NCI-H187 treated with DMSO at 0.1 percent for 48 hours (cell line): ENCODE results near the gene DTD2.
"Not testable (repeated sequence)": the region's sequence is repeated elsewhere in the genome, so short reads cannot be mapped to it uniquely, and the experiment has no call there.

ENCODE experiments used
- DNase-seq: peaks from one replicate; lab custom pipeline; 2025; lab: John Stamatoyannopoulos, UW

Gene DTD2

GRCh38 chr14:31441273-31442111, 15.8 kb downstream of the DTD2 start:
- no peak for DNase-seq

- DNase-seq, result no peak
Measured at GRCh38 chr14:31440280-31440679, 17.0 kb downstream of the DTD2 start.

GRCh38 chr14:31439561-31439960, 17.7 kb downstream of the DTD2 start:
- no peak for DNase-seq

- not testable (repeated sequence) for DNase-seq
Measured at GRCh38 chr14:31437045-31437691, 20.1 kb downstream of the DTD2 start.

GRCh38 chr14:31435276-31435675, 22.0 kb downstream of the DTD2 start:
- no peak for DNase-seq

GRCh38 chr14:31430634-31431264, 26.6 kb downstream of the DTD2 start:
- DNase-seq, result no peak

- no peak for DNase-seq
Measured at GRCh38 chr14:31429791-31430190, 27.5 kb downstream of the DTD2 start.

GRCh38 chr14:31428011-31428410, 29.3 kb downstream of the DTD2 start:
- DNase-seq, result no peak

GRCh38 chr14:31426663-31427062, 30.6 kb downstream of the DTD2 start:
- no peak for DNase-seq

- no peak for DNase-seq
Measured at GRCh38 chr14:31425905-31426304, 31.4 kb downstream of the DTD2 start.

- no peak for DNase-seq
Measured at GRCh38 chr14:31421200-31421599, 36.1 kb downstream of the DTD2 start.

GRCh38 chr14:31420319-31421111, 36.8 kb downstream of the DTD2 start, which contains the start of gene HEATR5A:
Gene HEATR5A (minus strand): TSS chr14:31420550. CDS start chr14:31402975, 17,575 bp downstream.
- peak; percentile 47 for DNase-seq

- DNase-seq, result no peak
Measured at GRCh38 chr14:31419967-31420318, 37.4 kb downstream of the DTD2 start.

GRCh38 chr14:31419179-31419966, 37.9 kb downstream of the DTD2 start:
- DNase-seq, result no peak

GRCh38 chr14:31418440-31418839, 38.9 kb downstream of the DTD2 start:
- DNase-seq, result no peak

- DNase-seq, result no peak
Measured at GRCh38 chr14:31414190-31414833, 43.0 kb downstream of the DTD2 start.

- DNase-seq, result no peak
Measured at GRCh38 chr14:31411218-31411727, 46.0 kb downstream of the DTD2 start.

- no peak for DNase-seq
Measured at GRCh38 chr14:31410048-31410650, 47.2 kb downstream of the DTD2 start.

- DNase-seq, result no peak
Measured at GRCh38 chr14:31408421-31408820, 48.9 kb downstream of the DTD2 start.

- no peak for DNase-seq
Measured at GRCh38 chr14:31405599-31406232, 51.6 kb downstream of the DTD2 start.
